Medulla oblongata (tissue), 1 donor: ENCODE measurements around the gene SLC49A4.

Experiments
- DNase-seq: peaks from one replicate; pipeline ENCODE4 v3.0.0-alpha.2; 2015; ENCODE audit errors: extremely low spot score

The SLC49A4 gene

GRCh38 chr3:122785231-122785630 lies 9.6 kb upstream of the SLC49A4 start:
- no peak for DNase-seq

DNA sequence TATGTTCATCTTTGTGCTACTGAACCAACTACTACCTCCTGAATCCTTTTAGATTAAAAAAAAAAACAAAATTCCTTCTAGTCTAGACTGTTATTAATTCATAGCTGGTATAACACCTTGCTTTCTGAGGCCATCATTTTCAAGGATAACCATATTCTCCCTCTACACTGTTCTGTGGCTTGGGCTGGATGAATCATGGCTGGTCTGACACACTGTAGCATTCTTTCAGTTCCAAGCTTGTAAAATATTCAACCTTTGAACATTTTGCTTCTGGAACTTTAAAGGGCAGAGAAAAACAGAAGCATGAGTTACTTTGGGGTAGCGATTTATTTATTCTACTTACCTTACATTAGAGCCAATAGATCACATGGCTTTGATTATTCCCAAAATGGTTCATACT lies 8.8 kb upstream of the SLC49A4 start:
- DNase-seq, result no peak

DNA sequence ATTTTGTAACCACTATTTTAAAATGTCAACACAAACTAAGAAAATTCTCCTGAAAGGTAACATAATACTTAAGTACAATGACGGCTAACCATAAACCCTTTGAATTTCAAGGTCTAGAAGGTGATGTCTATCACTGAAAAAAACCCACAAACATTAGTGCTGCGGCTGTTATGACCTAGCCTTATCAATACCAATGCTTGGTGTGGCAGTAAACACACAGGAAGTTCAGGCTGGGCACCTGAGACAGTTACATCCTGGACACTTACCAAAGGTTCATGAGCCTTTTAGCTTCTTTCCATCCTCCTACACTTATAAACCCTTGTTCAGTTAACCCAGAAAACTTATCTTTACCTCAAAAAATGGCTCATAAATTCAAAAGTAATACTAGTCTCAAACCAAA lies 7.0 kb upstream of the SLC49A4 start:
- no peak for DNase-seq

DNA sequence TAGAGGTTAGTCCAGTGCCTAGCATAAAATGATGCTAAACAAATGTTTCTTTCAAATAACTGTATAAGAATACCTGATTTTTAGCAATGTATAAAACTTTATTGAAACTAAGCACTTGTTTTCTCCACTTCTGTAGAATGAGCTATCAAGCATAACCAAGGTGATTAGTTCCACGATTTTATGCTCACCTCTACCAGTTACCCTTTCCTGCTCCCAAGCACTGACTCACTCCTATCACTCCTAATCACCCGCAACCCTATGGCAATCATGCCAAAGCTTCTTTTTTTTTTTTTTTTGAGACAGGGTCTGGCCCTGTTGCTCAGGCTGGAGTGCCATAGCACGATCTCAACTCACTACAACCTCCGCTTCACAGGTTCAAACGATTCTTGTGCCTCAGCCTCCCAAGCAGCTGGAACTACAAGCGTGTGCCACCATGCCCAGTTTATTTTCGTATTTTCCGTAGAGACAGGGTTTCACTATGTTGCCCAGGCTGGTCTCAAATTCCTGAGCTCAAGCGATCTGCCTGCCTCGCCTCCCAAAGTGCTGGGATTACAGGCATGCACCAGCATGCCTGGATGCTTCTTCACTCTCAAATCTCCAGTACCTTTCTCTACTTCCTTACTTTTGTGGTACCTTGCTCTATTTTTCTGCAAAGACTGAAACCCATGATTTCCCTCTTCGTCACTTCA lies 5.1 kb upstream of the SLC49A4 start:
- DNase-seq, result no peak

DNA sequence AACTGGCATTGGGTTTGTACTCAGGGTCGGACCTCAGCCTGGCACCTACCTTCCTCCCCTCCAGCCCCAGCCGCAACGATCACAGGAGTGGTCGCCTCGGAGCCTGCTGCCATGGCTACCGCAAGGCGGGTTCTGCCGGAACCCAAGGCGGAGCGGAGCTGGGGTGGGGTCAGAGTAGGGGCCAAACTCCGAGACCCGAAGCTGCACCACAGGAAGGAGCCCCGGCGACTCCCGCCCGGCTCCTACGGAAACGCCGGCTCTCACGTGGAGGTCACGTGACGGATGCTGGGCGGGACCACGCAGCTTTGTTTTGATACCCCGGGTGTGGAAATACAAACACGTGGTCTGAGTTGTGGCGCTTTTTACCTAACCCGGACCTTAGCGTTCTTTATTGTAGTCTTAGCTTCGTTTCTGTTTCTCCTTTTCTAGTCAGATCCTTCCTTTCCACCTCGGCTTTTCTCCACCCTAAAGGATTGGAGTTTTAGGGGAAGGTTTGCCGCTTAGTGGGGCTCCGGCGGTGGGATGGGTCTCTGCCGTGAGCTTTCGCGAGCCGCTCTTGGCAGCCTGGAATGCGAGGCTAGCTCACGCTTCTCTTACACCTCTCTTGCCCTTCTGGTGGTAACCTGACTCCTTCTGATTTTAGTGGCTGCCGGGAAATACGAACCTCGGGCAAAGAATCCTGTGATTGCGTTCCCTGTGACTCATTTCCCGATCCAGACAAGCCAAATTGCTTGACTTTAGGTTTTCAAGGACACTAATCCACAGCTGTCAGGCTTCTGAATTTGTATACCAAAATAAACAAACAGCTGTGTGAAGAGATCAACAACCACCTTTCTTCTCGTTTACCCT lies 1.1 kb upstream of the SLC49A4 start, which contains the start of gene HSPBAP1:
HSPBAP1 (minus strand) TSS at position 264 of the 849 bp plus-strand sequence; CDS start at position 113, 151 bp downstream.
- DNase-seq, result peak; percentile 96

GRCh38 chr3:122794483-122794778 lies 438 bp upstream of the SLC49A4 start:
- DNase-seq, result no peak

DNA sequence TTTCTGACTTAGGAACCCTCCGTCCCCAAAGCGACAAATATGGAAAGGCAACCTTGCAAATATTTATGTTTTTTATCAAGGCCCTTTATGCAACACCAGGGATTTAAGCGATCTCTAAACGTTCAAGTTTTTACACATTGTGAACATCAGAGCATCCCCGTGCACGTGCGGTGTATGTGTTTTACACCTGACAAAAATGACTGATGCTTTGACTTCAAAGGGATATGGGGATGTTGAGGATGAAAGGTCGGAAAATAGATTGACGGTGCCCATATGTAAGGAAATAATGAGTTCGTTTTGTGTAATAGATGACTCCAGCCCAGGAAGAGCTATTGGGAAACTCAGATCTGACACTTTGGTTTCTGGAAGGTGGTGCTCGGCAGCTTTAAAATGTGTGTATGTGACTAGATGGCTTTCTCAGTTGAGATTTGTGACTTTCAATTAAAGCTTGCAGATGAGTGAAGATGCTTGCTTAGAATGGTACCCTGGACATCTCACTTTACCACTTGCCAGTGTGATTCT lies 866 bp downstream of the SLC49A4 start:
- DNase-seq, result peak; percentile 37

DNA sequence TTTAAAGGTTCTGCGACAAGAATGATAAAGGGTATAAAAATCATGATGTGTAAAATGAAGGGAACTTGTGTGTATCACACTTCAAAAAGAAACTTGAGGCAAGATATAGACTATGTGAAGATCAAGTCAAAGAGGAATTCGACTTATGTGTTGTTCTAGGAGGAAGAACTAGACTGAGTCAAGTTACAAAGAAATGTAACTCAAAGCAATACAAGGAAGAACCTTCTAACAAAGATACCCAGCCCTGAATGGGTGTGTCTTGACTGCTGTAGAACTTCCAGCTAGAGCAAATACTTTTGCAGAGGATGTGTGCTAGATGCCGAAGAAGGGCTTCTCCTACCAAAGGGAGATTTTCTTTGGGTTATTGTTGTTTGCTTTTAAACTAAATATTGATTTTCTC lies 2.4 kb downstream of the SLC49A4 start:
- no peak for DNase-seq

- no peak for DNase-seq
Measured at GRCh38 chr3:122799322-122799721, 4.5 kb downstream of the SLC49A4 start.

- no peak for DNase-seq
Measured at GRCh38 chr3:122800031-122800430, 5.2 kb downstream of the SLC49A4 start.

- DNase-seq, result no peak
Measured at GRCh38 chr3:122800706-122801237, 5.9 kb downstream of the SLC49A4 start.

DNA sequence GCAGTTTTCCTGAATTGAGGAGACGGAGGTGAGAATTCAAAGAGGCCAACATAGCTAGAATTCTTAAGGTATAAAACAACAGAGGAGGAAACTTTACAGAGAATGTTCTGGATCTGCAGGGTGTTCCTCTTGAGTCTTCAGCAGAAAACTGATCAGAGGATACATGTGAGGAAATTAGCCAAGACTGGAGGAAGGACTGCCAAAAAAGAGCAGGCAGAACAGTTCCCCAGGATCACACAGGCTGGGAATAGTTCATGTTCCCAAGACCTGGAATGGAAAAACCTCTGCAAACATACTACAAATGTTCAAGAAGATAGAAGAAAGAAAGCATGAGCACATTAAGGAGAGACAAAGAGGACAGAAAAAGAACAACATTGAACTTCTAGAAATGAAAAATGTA lies 7.5 kb downstream of the SLC49A4 start:
- DNase-seq, result no peak

- DNase-seq, result no peak
Measured at GRCh38 chr3:122803977-122804376, 9.1 kb downstream of the SLC49A4 start.

DNA sequence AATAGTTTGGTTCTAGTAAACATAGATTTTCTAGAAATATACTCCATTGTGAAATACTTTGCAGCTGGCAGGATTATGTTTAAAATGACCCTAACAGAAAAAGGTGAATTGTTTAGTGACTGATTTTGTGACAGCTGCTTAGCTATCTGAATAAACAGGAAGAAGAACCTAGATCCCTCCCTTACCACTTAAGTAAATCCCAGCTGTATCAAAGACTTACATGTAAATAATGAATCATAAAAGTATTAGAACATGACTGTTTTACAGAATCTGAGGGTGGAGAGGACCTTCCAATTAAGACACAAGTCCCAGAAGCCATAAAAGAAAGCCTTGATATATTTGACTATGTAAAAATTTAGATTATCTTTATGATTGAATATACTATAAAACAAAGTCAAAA lies 15.9 kb downstream of the SLC49A4 start:
- no peak for DNase-seq

DNA sequence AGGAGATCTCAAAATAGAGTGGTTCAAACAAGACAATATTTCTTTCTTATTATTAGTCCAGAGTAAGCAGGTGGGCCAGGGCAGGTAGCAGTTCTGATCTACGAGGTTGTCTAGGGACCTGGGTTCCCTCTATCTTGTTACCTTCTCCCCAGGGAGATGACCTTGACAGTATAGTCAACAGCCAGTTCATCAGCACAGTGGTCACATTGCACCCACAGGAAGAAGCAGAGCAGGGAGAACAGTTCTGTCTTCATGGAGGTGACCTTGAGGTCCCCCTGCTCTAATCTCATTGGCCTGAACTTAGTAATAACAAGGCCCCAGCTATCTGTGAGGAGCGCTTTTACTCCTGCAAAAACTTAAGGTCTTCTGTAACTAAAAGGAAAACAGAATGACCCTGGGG lies 21.7 kb downstream of the SLC49A4 start:
- DNase-seq, result no peak

DNA sequence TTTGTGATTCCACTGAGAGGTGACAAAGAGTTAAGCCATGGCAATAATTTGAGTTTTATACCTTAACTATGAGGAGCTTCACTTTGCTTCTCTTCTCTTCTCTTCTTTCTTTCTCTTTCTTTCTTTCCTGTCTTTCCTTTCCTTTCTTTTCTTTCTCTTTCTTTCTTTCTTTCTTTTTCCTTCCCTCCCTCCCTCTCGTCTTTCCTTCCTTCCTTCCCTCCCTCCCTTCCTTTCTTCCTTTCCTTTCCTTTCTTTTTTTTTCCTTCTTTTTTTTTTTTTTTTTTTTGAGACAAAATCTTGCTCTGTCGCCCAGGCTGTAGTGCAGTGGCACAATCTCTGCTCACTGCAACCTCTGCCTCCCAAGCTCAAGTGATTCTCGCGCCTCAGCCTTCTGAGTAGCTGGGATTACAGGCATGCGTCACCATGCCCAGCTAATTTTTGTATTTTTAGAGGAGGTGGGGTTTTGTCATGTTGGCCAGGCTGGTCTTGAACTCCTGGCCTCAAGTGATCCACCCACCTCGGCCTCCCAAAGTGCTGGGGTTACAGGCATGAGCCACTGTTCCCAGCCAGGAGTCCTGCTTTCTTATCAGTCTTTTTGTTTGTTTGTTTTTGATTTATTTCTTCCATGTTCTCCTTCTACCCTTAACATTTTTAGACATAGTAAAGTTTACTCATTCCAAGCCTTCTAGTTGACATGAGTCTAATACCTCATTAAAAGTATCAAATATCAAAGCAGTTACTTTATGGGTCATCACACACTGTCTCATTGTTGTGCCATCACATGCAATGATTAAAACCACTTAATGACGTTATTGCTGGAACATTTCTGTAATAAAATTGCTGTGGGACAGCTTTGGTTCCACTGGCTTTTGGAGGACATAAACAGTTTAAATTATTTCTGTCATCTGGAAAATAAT lies 29.9 kb downstream of the SLC49A4 start:
- DNase-seq, result no peak

- peak; percentile 32 for DNase-seq
Measured at GRCh38 chr3:122825460-122825859, 30.6 kb downstream of the SLC49A4 start.

- no peak for DNase-seq
Measured at GRCh38 chr3:122826278-122826677, 31.4 kb downstream of the SLC49A4 start.

DNA sequence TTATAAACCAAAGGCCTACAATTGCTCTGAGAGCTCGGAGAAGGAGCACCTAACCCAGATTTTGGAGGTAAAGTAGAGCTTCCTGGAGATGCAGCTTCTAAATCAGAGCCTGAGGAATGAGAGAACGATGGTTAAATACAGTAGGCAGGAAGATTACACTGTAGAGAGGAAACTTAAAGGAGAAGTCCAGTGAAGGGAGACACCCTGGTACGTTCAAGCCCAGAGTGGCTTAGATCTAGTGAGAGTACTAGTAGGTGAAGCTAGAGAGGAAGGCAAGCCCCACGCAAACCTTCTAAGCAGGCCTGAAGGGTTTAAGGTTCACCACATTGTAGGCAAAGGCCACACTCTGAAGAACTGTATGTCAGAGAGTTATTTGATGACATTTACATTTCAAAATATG lies 33.4 kb downstream of the SLC49A4 start:
- DNase-seq, result no peak

DNA sequence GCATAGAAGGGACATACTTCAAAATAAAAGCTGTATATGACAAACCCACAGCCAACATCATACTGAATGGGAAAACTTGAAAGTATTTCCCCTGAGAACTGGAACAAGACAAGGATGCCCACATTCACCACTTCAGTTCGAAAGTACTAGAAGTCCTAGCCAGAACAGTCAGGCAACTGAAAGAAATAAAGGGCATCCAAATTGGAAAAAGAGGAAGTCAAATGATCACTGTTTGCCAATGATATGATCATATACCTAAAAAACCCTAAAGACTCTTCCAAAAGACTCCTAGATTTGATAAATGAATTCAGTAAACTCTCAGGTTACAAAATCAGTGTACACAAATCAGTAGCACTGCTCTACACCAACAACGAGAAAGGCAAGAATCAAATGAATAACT lies 40.7 kb downstream of the SLC49A4 start:
- DNase-seq, result no peak

GRCh38 chr3:122843604-122844003 lies 48.7 kb downstream of the SLC49A4 start:
- no peak for DNase-seq

DNA sequence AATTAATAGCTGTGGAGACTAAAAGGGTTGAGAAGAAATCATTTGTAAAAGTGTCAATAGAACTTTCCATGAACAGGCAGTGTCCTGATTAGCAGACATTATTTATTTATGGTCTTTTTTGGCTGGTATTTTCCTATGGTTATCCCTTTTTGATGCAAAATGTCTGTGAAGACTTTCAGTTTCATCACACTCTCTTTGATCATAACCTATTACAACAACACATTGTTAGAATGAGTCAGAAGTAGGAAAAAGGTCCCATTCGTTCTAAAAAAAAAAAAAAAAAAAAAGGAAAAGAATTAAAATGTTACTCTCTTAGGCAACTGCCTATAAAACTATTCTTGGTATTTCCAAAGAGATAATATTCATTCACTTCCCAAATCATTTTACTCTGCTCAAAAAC lies 62.1 kb downstream of the SLC49A4 start:
- no peak for DNase-seq
